ENCODE measurements around the gene TSHZ2.

The TSHZ2 gene

DNA sequence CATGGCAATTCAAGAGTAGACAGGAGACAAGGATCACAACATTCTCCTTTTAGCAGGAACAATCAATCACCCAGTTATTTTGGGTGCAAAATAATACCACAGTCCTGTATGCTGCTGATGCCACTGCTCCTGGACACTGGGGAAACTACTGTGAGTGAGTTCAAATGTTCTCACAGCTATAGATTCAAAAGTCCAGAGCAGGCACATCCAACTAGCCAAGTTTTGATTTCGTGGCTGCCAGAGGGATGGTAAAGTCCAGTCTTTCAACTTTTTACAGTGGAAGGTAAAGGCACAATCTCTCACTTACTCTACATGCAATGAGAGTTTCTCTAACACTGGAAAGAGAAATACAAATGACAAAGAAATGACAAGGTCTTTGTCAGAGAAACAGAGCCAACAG, 26.9 kb upstream of the TSHZ2 start:
- no peak overlapping the region for H3K4me3 ChIP-seq (ENCODE audit: low read depth, low read length)
- TF ChIP-seq, protein P1, sequence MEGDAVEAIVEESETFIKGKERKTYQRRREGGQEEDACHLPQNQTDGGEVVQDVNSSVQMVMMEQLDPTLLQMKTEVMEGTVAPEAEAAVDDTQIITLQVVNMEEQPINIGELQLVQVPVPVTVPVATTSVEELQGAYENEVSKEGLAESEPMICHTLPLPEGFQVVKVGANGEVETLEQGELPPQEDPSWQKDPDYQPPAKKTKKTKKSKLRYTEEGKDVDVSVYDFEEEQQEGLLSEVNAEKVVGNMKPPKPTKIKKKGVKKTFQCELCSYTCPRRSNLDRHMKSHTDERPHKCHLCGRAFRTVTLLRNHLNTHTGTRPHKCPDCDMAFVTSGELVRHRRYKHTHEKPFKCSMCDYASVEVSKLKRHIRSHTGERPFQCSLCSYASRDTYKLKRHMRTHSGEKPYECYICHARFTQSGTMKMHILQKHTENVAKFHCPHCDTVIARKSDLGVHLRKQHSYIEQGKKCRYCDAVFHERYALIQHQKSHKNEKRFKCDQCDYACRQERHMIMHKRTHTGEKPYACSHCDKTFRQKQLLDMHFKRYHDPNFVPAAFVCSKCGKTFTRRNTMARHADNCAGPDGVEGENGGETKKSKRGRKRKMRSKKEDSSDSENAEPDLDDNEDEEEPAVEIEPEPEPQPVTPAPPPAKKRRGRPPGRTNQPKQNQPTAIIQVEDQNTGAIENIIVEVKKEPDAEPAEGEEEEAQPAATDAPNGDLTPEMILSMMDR (conservative IDR thresholded peaks at IDR 0.05; ENCODE audit: low read depth, low read length): no peak
- no peak for DNase-seq (ENCODE audit: low read depth)

DNA sequence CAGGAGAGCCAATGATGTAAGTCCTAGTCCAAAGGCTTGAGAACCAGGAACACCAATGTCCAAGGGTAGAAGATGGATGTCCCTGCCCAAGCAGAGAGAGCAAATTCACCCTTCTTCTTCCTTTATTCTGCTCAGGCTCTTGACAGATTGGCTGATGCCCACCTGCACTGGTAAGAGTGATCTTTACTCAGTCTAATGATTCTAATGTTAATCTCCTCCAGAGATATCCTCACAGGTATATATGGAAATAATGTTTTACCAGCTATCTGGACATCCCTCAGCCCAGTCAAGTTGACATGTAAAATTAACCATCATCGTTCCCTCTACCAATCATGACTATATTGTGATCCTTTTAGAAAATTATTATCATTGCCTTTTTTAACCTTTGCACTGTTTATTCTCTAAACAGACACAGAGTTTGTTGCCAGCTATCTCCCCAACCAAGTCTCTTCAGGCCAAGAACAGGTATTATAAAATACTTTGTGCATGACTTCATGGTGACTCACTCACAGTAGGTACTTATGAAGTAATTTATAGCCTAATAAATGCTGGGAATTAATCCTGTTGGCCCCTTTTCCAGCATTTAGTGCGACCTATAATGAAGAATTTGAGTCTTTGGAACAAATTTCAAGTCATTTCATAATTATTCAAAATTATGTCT, 26.2 kb upstream of the TSHZ2 start:
- no peak overlapping the region for H3K4me3 ChIP-seq (ENCODE audit: low read depth, low read length)
- DNase-seq (ENCODE audit: low read depth): no peak
- TF ChIP-seq, protein P1 (conservative IDR thresholded peaks at IDR 0.05; ENCODE audit: low read depth, low read length): no peak

DNA sequence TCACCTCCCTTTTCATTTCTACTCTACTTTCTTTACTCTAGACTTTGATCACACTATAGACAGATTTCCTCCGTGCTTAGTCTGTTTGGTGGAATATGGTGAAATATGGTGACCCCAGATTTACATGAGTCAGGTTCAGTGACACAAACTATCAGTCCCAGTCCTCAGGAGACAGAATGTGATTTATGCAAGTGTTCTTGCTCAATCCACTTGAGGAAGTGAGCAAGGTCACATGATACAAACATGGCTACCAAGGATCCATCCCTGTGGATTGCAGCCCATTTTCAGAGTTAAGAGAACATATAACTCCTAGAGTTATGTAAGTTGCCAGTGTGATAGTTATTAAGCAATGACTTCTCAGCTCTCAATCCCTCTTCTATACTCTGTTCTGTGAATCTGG, 23.7 kb upstream of the TSHZ2 start:
- TF ChIP-seq, protein P1 (conservative IDR thresholded peaks at IDR 0.05; ENCODE audit: low read depth, low read length): no peak
- no peak for DNase-seq (ENCODE audit: low read depth)

DNA sequence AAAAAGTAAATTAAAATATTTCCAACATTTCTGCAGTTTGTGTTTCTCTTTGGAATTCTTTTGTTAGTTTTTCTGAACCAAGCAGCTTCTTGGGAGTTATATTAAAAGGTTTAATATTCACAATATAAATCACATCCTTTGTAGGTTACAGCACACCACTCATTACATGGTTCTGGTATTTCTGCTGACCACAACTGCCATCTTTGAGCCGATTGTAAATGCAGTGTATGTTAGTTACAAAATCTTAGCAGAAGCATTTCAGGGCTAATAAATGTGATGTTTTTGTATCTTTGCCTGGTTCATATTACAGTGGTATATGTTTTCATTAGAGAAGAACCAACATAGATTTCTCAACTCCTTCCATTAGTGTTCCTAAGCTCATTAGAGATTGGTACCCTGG, 19.1 kb upstream of the TSHZ2 start:
- DNase-seq (ENCODE audit: low read depth): no peak

More for the DNA sequence above, 23.7 kb upstream of the TSHZ2 start:
- H3K4me3 ChIP-seq (ENCODE audit: low read depth, low read length): no peak overlapping the region

DNA sequence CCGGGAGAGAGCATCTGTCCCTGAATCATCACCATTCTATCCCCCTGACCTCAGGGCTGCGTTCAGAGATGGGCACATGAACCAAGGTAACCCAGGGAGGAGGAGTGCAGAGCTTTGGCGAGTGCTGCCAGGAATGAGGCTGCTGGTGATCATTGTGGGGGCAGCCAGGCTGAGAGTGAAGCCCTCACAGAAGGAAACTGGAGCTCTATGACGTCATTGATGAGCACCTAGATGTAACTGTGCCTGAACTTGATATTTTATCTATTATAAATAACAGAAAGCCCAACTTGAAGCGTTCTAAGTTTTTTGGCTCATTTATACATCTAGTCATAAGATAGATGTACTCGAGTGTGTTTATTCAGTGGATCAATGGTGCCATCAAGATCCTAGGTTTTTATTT, 17.3 kb upstream of the TSHZ2 start:
- TF ChIP-seq, protein P1 (conservative IDR thresholded peaks at IDR 0.05; ENCODE audit: low read depth, low read length): no peak
- H3K4me3 ChIP-seq (ENCODE audit: low read depth, low read length): no peak overlapping the region
- no peak for DNase-seq (ENCODE audit: low read depth)

More for the DNA sequence above, 19.1 kb upstream of the TSHZ2 start:
- TF ChIP-seq, protein P1 (conservative IDR thresholded peaks at IDR 0.05; ENCODE audit: low read depth, low read length): no peak
- no peak overlapping the region for H3K4me3 ChIP-seq (ENCODE audit: low read depth, low read length)

DNA sequence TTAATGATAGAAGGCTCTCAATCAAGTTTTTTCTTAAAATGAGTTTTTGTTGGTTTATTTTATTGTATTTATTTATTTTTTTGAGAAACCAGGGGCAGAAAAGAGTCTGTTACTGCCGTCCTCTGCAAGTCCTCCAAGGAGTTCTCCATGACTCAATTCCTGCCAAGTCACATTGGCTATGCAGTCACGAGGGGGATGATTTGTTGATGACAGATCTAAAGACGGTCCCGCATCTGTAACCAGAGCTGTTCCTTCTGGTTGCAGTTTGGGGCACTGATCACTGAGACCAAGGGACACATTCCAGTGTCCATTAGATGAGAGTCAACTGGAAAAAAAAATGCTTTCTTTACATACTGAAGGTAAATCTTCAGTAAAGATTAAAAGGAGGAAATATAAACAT, 13.9 kb upstream of the TSHZ2 start:
- TF ChIP-seq, protein P1 (conservative IDR thresholded peaks at IDR 0.05; ENCODE audit: low read depth, low read length): no peak
- no peak for DNase-seq (ENCODE audit: low read depth)
- H3K4me3 ChIP-seq (ENCODE audit: low read depth, low read length): no peak overlapping the region

DNA sequence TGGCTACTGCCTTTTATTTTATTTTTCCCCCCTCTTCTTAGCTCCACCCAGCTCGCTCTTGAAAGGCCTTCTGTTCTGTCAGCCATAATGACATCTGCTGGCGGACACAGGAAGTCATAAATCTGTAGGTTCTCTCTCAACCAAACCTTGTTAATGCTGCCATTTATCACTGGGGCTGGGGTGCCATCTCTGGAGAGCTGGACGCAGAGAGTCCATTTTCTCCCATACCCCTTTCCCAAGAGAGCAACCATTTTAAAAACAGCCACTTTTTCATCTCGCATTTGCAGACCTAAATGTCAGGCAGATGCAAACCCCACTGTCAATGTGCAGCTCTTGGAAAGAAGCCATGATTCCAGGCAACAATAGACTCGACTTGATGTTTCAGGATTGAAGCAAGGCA, 13.0 kb upstream of the TSHZ2 start:
- no peak for DNase-seq (ENCODE audit: low read depth)
- TF ChIP-seq, protein P1 (conservative IDR thresholded peaks at IDR 0.05; ENCODE audit: low read depth, low read length): no peak
- no peak overlapping the region for H3K4me3 ChIP-seq (ENCODE audit: low read depth, low read length)
